Ovary (tissue), 9 donors: ENCODE results near the gene RAB39A. TPM values are rescaled to one million over a fixed set of nuclear protein-coding genes. Genes with fewer than 3 reads are reported as not detected.

Experiments
- DNase-seq, 5 donors: peaks; one replicate each; pipeline ENCODE4 v3.0.0-alpha.2; 2019 to 2020
- H3K27ac ChIP-seq, 2 donors: fragments of 200-600 bp; one replicate each; pipeline versions ENCODE4 v1.5.1 to v1.8.0; 2019 to 2022
- H3K27me3 ChIP-seq: fragments of 200-600 bp; one replicate; pipeline ENCODE4 v1.8.0; 2022
- H3K36me3 ChIP-seq: fragments of 200-600 bp; sonication (generic); one replicate; pipeline ENCODE4 v1.5.1; 2019
- H3K4me1 ChIP-seq: one replicate; pipeline ENCODE4 v1.8.1; 2013; ENCODE audit warnings: mild to moderate bottlenecking, moderate library complexity; ENCODE audit not compliant: insufficient read depth
- H3K4me3 ChIP-seq: fragments of 200-600 bp; sonication (generic); one replicate; pipeline ENCODE4 v1.5.1; 2017
- H3K9me3 ChIP-seq, 2 donors: fragments of 200-600 bp in 1 of 2; sonication (generic) in 1 of 2; one replicate each; pipeline versions ENCODE4 v1.5.1 to v1.8.1; 2013 to 2019; ENCODE audit warnings: mild to moderate bottlenecking in 1 of 2, moderate library complexity in 1 of 2
- CTCF ChIP-seq, 3 donors: fragments of 450-650 bp in 2 of 3; fragments of 200-600 bp in 1 of 3; IDR thresholded peaks; one replicate each; pipeline versions ENCODE4 v1.5.1 to v1.8.0; 2016 to 2022; ENCODE audit warnings: antibody characterized with exemption in 3 of 3, mild to moderate bottlenecking in 1 of 3
- EP300 ChIP-seq: sonication (generic); formaldehyde crosslinking; IDR thresholded peaks from one replicate; pipeline ENCODE4 v1.6.1; 2017; ENCODE audit warnings: antibody characterized with exemption
- POLR2A ChIP-seq: fragments of 450-650 bp; IDR thresholded peaks from one replicate; pipeline ENCODE4 v1.6.1; 2017; ENCODE audit warnings: antibody characterized with exemption, mild to moderate bottlenecking, moderate library complexity
- WGBS, 3 donors: extraction: QIAGEN DNeasy Blood & Tissue Kit in 1 of 3; methylation state at CpG; one replicate each; pipeline versions ENCODE4 v1.1.5 to v1.1.7; 2013 to 2017; 5-methylcytosine and 5-hydroxymethylcytosine counted together
- intact Hi-C, 4 donors: fragments of 100-400 bp; cut with DNase I; formaldehyde crosslinking; loops; one replicate each; pipeline versions ENCODE4 v1.11.0 to v1.15.1; 2022 to 2023
- polyA plus RNA-seq, 2 donors: library from polyadenylated mRNA; stranded (reverse); fragments of 200-250 nt in 1 of 2; fragments of 350-450 nt in 1 of 2; fragmentation: Illumina TruSeq in 1 of 2; extraction: RNeasy Lipid Tissue Mini Kit (QIAGEN cat#74804) in 1 of 2; gene quantifications; one replicate each; pipeline ENCODE4 v1.2.3, GENCODE V29; 2013 to 2014
- total RNA-seq, 7 donors: library from RNA; depleted of rRNA in 2 of 7; stranded (reverse); fragments of >200 nt in 2 of 7; fragmentation: NEBNext Ultra II Directional in 3 of 7; extraction: Animal tissue kit (Norgen Biotek cat#: 25700) in 3 of 7; gene quantifications; one replicate each; pipeline versions ENCODE4 v1.1.0 to v1.2.4, GENCODE V29; 2016 to 2023
- donor health status: DM: no; HTN: no; CAD: no; lungs with moderate emphysema.
- donor health status: DM: no; HTN: no; CAD: no.
- donor health status: Bipolar disorder and iron deficiency.
- donor health status: DM: yes; HTN: yes; CAD: no.
- donor health status: DM: no; HTN: no; CAD: no.
- donor health status: DM: yes; HTN: yes; CAD: no.

Gene RAB39A
- total and polyA plus RNA-seq, 9 donors, result 0.04 to 2.1 (median 0.43) TPM

- no peaks in the 10 kb centered on the region for H3K36me3 ChIP-seq
- no peak overlapping the region for H3K4me3 ChIP-seq
- intact Hi-C loops, result no loop called here
- H3K27ac ChIP-seq, result no peak overlapping the region
- TF ChIP-seq CTCF (IDR thresholded peaks at IDR 0.05), result no peak
- TF ChIP-seq POLR2A, result no peak
- no peak for TF ChIP-seq EP300
- H3K27me3 ChIP-seq, result no peaks in the 10 kb centered on the region
- H3K9me3 ChIP-seq, result no peaks in the 10 kb centered on the region
- H3K4me1 ChIP-seq, result no peaks in the 10 kb centered on the region
- DNase-seq, result no peak
Measured at GRCh38 chr11:107969219-107969618, 41.0 kb downstream of the RAB39A start.

GRCh38 chr11:107970049-107970448 lies 41.8 kb downstream of the RAB39A start:
- Histone ChIP-seq H3K4me1 (no peaks in the 10 kb centered on the region), H3K27ac (no peak overlapping the region), H3K4me3 (no peak overlapping the region), H3K9me3 (no peaks in the 10 kb centered on the region), H3K27me3 (no peaks in the 10 kb centered on the region), H3K36me3 (no peaks in the 10 kb centered on the region)
- 74 to 77% (median 74%) methylated on average over 5 of the region's 5 CpGs for WGBS, 3 donors
- no peak for TF ChIP-seq EP300
- TF ChIP-seq CTCF (IDR thresholded peaks at IDR 0.05), result no peak
- intact Hi-C loops, result no loop called here
- DNase-seq, result no peak

- intact Hi-C loops, result no loop called here
- H3K36me3 ChIP-seq, result no peaks in the 10 kb centered on the region
- H3K27ac ChIP-seq, result no peak overlapping the region
- H3K27me3 ChIP-seq, result no peaks in the 10 kb centered on the region
- TF ChIP-seq POLR2A (no peak), EP300 (no peak), CTCF (IDR thresholded peaks at IDR 0.05) (no peak)
- 90 to 95% (median 90%) methylated on average over 1 of the region's 1 CpG for WGBS, 3 donors
- H3K4me3 ChIP-seq, result no peak overlapping the region
- H3K9me3 ChIP-seq, result no peaks in the 10 kb centered on the region
- DNase-seq, result no peak
- H3K4me1 ChIP-seq, result no peaks in the 10 kb centered on the region
Measured at GRCh38 chr11:107973641-107974040, 45.4 kb downstream of the RAB39A start.

- WGBS, 3 donors, result 83 to 91% (median 86%) methylated on average over 5 of the region's 5 CpGs
- Histone ChIP-seq H3K4me3 (no peak overlapping the region), H3K9me3 (no peaks in the 10 kb centered on the region), H3K36me3 (no peaks in the 10 kb centered on the region), H3K27ac (no peak overlapping the region), H3K4me1 (no peaks in the 10 kb centered on the region), H3K27me3 (no peaks in the 10 kb centered on the region)
- DNase-seq, result no peak
- intact Hi-C loops, result no loop called here
- TF ChIP-seq POLR2A, result no peak
- TF ChIP-seq CTCF (IDR thresholded peaks at IDR 0.05), result no peak
- no peak for TF ChIP-seq EP300
Measured at GRCh38 chr11:107988397-107989158, 60.3 kb downstream of the RAB39A start.
